Panc1 (cell line): Measurements from ENCODE around the gene STK31. TPM values are rescaled to one million over a fixed set of nuclear protein-coding genes. Genes with fewer than 3 reads are reported as not detected.
"Not testable (repeated sequence)": the region's sequence is repeated elsewhere in the genome, so short reads cannot be mapped to it uniquely, and the experiment has no call there.

Experiments used
- ATAC-seq: fragments of 200-7000 bp; cut with Tn5 transposase; 2 replicates; pipeline ENCODE4 v1.9.1; 2020; ENCODE audit warnings: mild to moderate bottlenecking, moderate library complexity
- BruUV-seq: library from RNA; stranded (reverse); fragments of 400-500 nt; replicated peaks from 2 replicates; lab custom pipeline; 2021; lab: Mats Ljungman, UMichigan
- CTCF ChIA-PET: fragments of 300-600 bp; sonication (Branson Sonifier 250); formaldehyde crosslinking; loops from one replicate; lab custom pipeline; 2022; ENCODE audit warnings: antibody characterized with exemption; lab: Charles Lee
- POLR2A ChIA-PET: fragments of 300-600 bp; sonication (Branson Sonifier 250); formaldehyde crosslinking; loops from one replicate; lab custom pipeline; 2022; ENCODE audit warnings: antibody characterized with exemption; lab: Charles Lee
- DNase-seq: peaks from one replicate; pipeline ENCODE4 v3.0.0-alpha.2; 2010; ENCODE audit warnings: low read depth, low spot score
- H3K27ac ChIP-seq: 2 replicates; pipeline ENCODE4 v1.5.1; 2011; ENCODE audit warnings: mild to moderate bottlenecking, low read length, inconsistent platforms
- H3K27me3 ChIP-seq: fragments of 200-500 bp; sonication (Bioruptor generic); 2 replicates; pipeline ENCODE4 v1.6.0; 2014; ENCODE audit warnings: low read length, inconsistent platforms; ENCODE audit not compliant: control insufficient read depth, insufficient read depth
- H3K36me3 ChIP-seq: fragments of 200-500 bp; sonication (Bioruptor generic); 2 replicates; pipeline ENCODE4 v1.5.1; 2014; ENCODE audit warnings: inconsistent platforms, mild to moderate bottlenecking, low read length, moderate library complexity; ENCODE audit not compliant: control insufficient read depth, insufficient read depth
- H3K4me1 ChIP-seq: 2 replicates; pipeline ENCODE4 v1.5.1; 2011; ENCODE audit warnings: inconsistent platforms, mild to moderate bottlenecking, low read length, moderate library complexity; ENCODE audit not compliant: control insufficient read depth, insufficient read depth
- H3K4me3 ChIP-seq, 2 experiments: 2 replicates each; pipeline ENCODE4 v1.5.1; 2011 to 2012; ENCODE audit warnings: low read depth in 2 of 2, low read length in 2 of 2, mild to moderate bottlenecking in 2 of 2, inconsistent platforms in 1 of 2, moderate library complexity in 1 of 2
- H3K9me3 ChIP-seq: fragments of 200-500 bp; sonication (Bioruptor generic); 2 replicates; pipeline ENCODE4 v1.5.1; 2014; ENCODE audit warnings: low read depth, mild to moderate bottlenecking, inconsistent platforms, low read length, moderate library complexity; ENCODE audit not compliant: control insufficient read depth, insufficient read depth
- POLR2AphosphoS5 ChIP-seq: IDR thresholded peaks from 2 replicates; pipeline ENCODE4 v1.6.1; 2012; ENCODE audit warnings: mild to moderate bottlenecking, low read depth, low read length, moderate library complexity
- SIN3A ChIP-seq: IDR thresholded peaks from 2 replicates; pipeline ENCODE4 v1.6.1; 2012; ENCODE audit warnings: low read depth, mild to moderate bottlenecking, low read length, moderate library complexity, borderline replicate concordance; ENCODE audit not compliant: insufficient read depth
- TCF7L2 ChIP-seq: IDR thresholded peaks from 2 replicates; pipeline ENCODE4 v1.6.1; 2011; ENCODE audit warnings: mild to moderate bottlenecking, low read depth, low read length, inconsistent platforms
- in situ Hi-C: cut with HindIII; loops from 2 replicates; pipeline ENCODE4 v1.10.0; 2016; ENCODE audit warnings: low sequenced_read_pairs, low pct_unique_long_range_greater_than_20kb
- intact Hi-C: fragments of 100-400 bp; cut with micrococcal nuclease; formaldehyde crosslinking; loops from one replicate; pipeline ENCODE4 v1.10.0; 2022; ENCODE audit not compliant: unreplicated experiment
- total RNA-seq: library from RNA; stranded (reverse); gene quantifications from one replicate; pipeline ENCODE4 v1.2.1, GENCODE V29; 2021; ENCODE audit not compliant: unreplicated experiment
- TF ChIP-seq, protein P1 (sequence below), 2 experiments: IDR thresholded peaks; 2 replicates each; pipeline ENCODE4 v1.6.1; 2011 to 2012; ENCODE audit warnings: low read depth in 2 of 2, control low read depth in 1 of 2, low read length in 1 of 2, mild to moderate bottlenecking in 1 of 2, moderate library complexity in 1 of 2; ENCODE audit not compliant: insufficient read depth in 1 of 2
- TF ChIP-seq, protein P2 (sequence below): fragments of 450-650 bp; IDR thresholded peaks from 2 replicates; pipeline ENCODE4 v1.5.1; 2017; ENCODE audit warnings: mild to moderate bottlenecking

STK31 gene
- total RNA-seq, 1 experiment from 2014 or later: 1.0 TPM

DNA sequence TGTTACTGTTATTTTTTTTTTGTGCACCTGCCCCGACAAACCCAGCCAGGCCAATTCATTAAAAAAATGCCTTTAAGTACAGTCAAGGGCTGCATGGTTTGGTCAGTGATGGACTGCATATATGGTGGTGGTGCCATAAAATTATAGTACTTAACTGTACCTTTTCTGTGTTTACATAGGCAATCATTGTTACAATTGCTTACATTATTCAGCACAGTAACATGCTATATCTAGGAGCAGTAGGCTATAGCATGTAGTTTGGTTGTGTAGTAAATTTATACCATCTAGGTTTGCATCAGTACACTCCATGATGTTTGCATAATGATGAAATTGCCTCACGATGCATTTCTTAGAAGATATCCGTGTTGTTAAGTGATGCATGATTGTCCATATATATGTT is 58.0 kb downstream of the STK31 start:
- no peak for TF ChIP-seq POLR2AphosphoS5
- TF ChIP-seq, protein P1, sequence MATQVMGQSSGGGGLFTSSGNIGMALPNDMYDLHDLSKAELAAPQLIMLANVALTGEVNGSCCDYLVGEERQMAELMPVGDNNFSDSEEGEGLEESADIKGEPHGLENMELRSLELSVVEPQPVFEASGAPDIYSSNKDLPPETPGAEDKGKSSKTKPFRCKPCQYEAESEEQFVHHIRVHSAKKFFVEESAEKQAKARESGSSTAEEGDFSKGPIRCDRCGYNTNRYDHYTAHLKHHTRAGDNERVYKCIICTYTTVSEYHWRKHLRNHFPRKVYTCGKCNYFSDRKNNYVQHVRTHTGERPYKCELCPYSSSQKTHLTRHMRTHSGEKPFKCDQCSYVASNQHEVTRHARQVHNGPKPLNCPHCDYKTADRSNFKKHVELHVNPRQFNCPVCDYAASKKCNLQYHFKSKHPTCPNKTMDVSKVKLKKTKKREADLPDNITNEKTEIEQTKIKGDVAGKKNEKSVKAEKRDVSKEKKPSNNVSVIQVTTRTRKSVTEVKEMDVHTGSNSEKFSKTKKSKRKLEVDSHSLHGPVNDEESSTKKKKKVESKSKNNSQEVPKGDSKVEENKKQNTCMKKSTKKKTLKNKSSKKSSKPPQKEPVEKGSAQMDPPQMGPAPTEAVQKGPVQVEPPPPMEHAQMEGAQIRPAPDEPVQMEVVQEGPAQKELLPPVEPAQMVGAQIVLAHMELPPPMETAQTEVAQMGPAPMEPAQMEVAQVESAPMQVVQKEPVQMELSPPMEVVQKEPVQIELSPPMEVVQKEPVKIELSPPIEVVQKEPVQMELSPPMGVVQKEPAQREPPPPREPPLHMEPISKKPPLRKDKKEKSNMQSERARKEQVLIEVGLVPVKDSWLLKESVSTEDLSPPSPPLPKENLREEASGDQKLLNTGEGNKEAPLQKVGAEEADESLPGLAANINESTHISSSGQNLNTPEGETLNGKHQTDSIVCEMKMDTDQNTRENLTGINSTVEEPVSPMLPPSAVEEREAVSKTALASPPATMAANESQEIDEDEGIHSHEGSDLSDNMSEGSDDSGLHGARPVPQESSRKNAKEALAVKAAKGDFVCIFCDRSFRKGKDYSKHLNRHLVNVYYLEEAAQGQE (IDR thresholded peaks at IDR 0.05; ENCODE audit: insufficient read depth in 1 of 2, low read depth in 2 of 2, low read length in 1 of 2): no peak
- no peak for TF ChIP-seq TCF7L2
- TF ChIP-seq, protein P2, sequence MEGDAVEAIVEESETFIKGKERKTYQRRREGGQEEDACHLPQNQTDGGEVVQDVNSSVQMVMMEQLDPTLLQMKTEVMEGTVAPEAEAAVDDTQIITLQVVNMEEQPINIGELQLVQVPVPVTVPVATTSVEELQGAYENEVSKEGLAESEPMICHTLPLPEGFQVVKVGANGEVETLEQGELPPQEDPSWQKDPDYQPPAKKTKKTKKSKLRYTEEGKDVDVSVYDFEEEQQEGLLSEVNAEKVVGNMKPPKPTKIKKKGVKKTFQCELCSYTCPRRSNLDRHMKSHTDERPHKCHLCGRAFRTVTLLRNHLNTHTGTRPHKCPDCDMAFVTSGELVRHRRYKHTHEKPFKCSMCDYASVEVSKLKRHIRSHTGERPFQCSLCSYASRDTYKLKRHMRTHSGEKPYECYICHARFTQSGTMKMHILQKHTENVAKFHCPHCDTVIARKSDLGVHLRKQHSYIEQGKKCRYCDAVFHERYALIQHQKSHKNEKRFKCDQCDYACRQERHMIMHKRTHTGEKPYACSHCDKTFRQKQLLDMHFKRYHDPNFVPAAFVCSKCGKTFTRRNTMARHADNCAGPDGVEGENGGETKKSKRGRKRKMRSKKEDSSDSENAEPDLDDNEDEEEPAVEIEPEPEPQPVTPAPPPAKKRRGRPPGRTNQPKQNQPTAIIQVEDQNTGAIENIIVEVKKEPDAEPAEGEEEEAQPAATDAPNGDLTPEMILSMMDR: no peak
- H3K36me3 ChIP-seq: no peaks in the 10 kb centered on the region
- no peak overlapping the region for H3K4me3 ChIP-seq
- no peaks in the 10 kb centered on the region for H3K9me3 ChIP-seq
- ChIA-PET CTCF (no interaction called here), POLR2A (no interaction called here)
- in situ Hi-C loops (no loop called here), intact Hi-C loops (no loop called here)
- peaks cover 2% of the 10 kb centered on the region; the same call in 1 of the 2 replicates for H3K4me1 ChIP-seq
- H3K27ac ChIP-seq: no peak overlapping the region
- DNase-seq (no peak), ATAC-seq (no peak)
- no peaks in the 10 kb centered on the region for H3K27me3 ChIP-seq
- BruUV-seq: no TSS peak

DNA sequence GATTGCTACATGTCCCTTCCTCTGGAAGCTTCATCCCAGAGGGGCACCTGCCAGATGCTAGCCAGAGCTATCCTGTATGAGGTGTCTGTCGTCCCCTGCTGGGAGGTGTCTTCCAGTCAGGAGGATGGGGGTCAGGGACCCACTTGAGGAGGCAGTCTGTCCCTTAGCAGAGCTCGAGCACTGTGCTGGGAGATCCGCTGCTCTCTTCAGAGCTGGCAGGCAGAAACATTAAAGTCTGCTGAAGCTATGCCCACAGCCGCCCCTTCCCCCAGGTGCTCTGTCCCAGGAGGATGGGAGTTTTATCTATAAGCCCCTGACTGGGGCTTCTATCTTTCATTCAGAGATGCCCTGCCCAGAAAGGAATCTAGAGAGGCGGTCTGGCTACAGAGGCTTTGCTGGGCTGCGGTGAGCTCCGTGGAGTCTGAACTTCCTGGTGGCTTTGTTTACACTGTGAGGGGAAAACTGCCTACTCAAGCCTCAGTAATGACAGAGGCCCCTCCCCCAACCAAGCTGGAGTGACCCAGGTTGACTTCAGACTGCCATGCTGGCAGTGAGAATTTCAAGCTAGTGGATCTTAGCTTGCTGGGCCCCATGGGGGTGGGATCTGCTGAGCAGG is 69.3 kb downstream of the STK31 start:
- H3K4me3 ChIP-seq, POLR2A ChIA-PET, H3K9me3 ChIP-seq, H3K4me1 ChIP-seq, H3K27me3 ChIP-seq, H3K27ac ChIP-seq, H3K36me3 ChIP-seq, BruUV-seq, CTCF ChIA-PET, intact Hi-C loops, in situ Hi-C loops, ATAC-seq, DNase-seq: not testable (repeated sequence)

DNA sequence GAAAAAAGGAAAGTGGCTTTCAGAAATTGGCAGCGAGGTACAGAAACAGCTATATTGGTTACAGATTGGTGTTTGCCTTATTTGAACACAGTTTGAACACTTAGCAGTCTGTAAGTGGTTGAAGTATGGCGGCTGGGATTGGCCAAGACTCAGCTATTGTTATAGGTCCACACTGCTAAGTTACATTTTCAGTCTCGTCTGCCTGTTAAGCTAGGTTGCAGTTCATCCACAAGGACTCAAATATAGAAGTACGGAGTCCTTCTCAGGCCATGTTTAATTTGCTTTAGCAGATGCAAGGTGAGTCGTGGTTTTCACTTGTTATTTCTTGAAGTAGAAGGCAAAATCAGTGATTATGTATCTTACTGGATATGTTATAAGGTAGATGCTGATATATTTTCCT is 73.1 kb downstream of the STK31 start:
- BruUV-seq: no TSS peak
- ATAC-seq (no peak), DNase-seq (no peak)
- Histone ChIP-seq H3K9me3 (no peaks in the 10 kb centered on the region), H3K27me3 (no peaks in the 10 kb centered on the region), H3K27ac (no peak overlapping the region), H3K4me3 (no peak overlapping the region), H3K4me1 (no peaks in the 10 kb centered on the region), H3K36me3 (no peaks in the 10 kb centered on the region)
- in situ Hi-C loops: no loop called here
- TF ChIP-seq TCF7L2 (no peak), SIN3A (no peak), POLR2AphosphoS5 (no peak)
- TF ChIP-seq, protein P2: no peak
- TF ChIP-seq, protein P1 (IDR thresholded peaks at IDR 0.05; ENCODE audit: insufficient read depth in 1 of 2, low read depth in 2 of 2, low read length in 1 of 2): no peak
- ChIA-PET POLR2A (no interaction called here), CTCF (no interaction called here)
- intact Hi-C loops: no loop called here
